Measurements from ENCODE around the gene PTGER4.
"Not testable (repeated sequence)": the region's sequence is repeated elsewhere in the genome, so short reads cannot be mapped to it uniquely, and the experiment has no call there.

Gene PTGER4

GRCh38 chr5:40694433-40694832, 14.7 kb downstream of the PTGER4 start:
- DNase-seq: no peak

GRCh38 chr5:40700116-40700782, 20.5 kb downstream of the PTGER4 start:
- no peak for DNase-seq

- DNase-seq: not testable (repeated sequence)
Measured at GRCh38 chr5:40702027-40702426, 22.3 kb downstream of the PTGER4 start.

GRCh38 chr5:40705484-40705883, 25.8 kb downstream of the PTGER4 start:
- DNase-seq: not testable (repeated sequence)

- not testable (repeated sequence) for DNase-seq
Measured at GRCh38 chr5:40710575-40710974, 30.9 kb downstream of the PTGER4 start.

- DNase-seq: no peak
Measured at GRCh38 chr5:40714001-40714400, 34.3 kb downstream of the PTGER4 start.

- no peak for DNase-seq
Measured at GRCh38 chr5:40716000-40716399, 36.3 kb downstream of the PTGER4 start.

- no peak for DNase-seq
Measured at GRCh38 chr5:40716590-40716989, 36.9 kb downstream of the PTGER4 start.

GRCh38 chr5:40717281-40717680, 37.6 kb downstream of the PTGER4 start:
- no peak for DNase-seq

- DNase-seq: no peak
Measured at GRCh38 chr5:40720069-40720468, 40.4 kb downstream of the PTGER4 start.

GRCh38 chr5:40722497-40722911, 42.8 kb downstream of the PTGER4 start:
- DNase-seq: not testable (repeated sequence)

- DNase-seq: no peak
Measured at GRCh38 chr5:40733434-40733833, 53.7 kb downstream of the PTGER4 start.

GRCh38 chr5:40733879-40734563, 54.3 kb downstream of the PTGER4 start:
- DNase-seq: no peak

GRCh38 chr5:40734986-40735385, 55.3 kb downstream of the PTGER4 start:
- DNase-seq: no peak

- no peak for DNase-seq
Measured at GRCh38 chr5:40735609-40736008, 55.9 kb downstream of the PTGER4 start.

- DNase-seq: peak; percentile 1
Measured at GRCh38 chr5:40736103-40736875, 56.6 kb downstream of the PTGER4 start.

- DNase-seq: no peak
Measured at GRCh38 chr5:40738502-40738901, 58.8 kb downstream of the PTGER4 start.
